ENCODE results near the gene BEND4.

- TF ChIP-seq EP300 (IDR thresholded peaks at IDR 0.05) (no peak), CTCF (IDR thresholded peaks at IDR 0.05) (no peak), POLR2A (IDR thresholded peaks at IDR 0.05) (no peak)
These were observed 16.1 kb downstream of the BEND4 start for GRCh38 chr4:42136371-42136770.
